ENCODE data around the gene UBA5.

UBA5 gene

DNA sequence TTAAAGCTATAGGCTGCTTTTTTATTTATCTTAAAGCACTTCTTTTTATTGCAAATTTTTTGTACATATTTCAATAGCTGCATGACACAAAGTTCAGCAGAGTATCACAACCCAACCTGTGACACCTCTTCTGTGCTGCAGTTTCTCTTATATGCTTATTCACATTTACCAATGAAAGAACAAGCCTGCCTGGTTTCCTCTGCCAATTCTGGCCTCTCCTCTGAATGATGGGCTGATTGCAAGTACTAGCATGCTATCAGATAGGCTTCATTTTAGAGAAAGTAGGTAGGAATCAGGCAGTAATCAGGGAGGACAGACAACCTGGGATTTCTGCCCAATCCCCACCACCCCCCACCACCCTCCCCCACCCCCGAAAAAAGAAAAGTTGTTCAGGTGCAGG, 36.5 kb upstream of the UBA5 start:
- Histone ChIP-seq H3K36me3 (no peaks in the 10 kb centered on the region), H3K9me3 (no peaks in the 10 kb centered on the region), H3K4me1 (no peaks in the 10 kb centered on the region), H3K4me3 (ENCODE audit: low read depth, low read length) (no peak overlapping the region), H3K27me3 (no peaks in the 10 kb centered on the region)
- TF ChIP-seq, protein P1, sequence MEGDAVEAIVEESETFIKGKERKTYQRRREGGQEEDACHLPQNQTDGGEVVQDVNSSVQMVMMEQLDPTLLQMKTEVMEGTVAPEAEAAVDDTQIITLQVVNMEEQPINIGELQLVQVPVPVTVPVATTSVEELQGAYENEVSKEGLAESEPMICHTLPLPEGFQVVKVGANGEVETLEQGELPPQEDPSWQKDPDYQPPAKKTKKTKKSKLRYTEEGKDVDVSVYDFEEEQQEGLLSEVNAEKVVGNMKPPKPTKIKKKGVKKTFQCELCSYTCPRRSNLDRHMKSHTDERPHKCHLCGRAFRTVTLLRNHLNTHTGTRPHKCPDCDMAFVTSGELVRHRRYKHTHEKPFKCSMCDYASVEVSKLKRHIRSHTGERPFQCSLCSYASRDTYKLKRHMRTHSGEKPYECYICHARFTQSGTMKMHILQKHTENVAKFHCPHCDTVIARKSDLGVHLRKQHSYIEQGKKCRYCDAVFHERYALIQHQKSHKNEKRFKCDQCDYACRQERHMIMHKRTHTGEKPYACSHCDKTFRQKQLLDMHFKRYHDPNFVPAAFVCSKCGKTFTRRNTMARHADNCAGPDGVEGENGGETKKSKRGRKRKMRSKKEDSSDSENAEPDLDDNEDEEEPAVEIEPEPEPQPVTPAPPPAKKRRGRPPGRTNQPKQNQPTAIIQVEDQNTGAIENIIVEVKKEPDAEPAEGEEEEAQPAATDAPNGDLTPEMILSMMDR (IDR thresholded peaks at IDR 0.05; ENCODE audit: low read depth, low read length): no peak
- DNase-seq: no peak

DNA sequence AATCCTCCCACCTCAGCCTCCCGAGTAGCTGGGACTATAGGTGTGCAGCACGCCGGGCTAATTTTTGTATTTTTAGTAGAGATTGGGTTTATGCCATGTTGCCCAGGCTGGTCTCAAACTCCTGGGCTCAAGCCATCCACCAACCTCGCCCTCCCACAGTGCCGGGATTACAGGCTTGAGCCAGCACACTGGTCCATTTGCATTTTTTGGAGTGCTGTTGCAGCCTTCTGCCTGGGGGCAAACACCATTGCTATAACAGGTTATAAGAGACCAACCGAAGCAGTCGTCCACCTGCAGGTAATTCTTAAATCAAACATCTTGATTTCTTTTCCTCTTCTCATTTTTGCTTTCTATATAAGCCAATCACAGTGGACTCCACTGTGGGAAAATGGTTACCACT, 35.3 kb upstream of the UBA5 start:
- no peaks in the 10 kb centered on the region for H3K9me3 ChIP-seq
- no peak for DNase-seq
- no peaks in the 10 kb centered on the region for H3K36me3 ChIP-seq
- H3K4me1 ChIP-seq: no peaks in the 10 kb centered on the region
- TF ChIP-seq, protein P1 (IDR thresholded peaks at IDR 0.05; ENCODE audit: low read depth, low read length): no peak
- no peak overlapping the region for H3K4me3 ChIP-seq (ENCODE audit: low read depth, low read length)
- H3K27me3 ChIP-seq: no peaks in the 10 kb centered on the region

DNA sequence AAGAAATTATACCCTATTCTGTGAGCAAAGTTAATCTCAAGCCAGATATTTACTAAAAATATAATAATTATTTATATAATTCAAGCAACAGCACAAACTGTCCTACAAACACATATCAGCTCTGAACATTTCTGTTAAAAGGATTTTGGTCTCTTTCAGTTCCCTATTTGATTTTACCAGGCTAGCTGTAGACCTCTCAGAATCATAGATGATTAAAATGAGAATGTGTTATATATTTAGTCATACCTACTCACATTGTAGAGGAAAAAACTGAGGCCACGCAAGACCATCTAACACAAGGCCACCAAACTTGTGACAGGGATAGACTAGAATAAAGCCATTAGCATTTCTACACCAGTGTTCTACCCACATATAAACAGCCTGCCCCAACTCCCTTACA, 34.5 kb upstream of the UBA5 start:
- Histone ChIP-seq H3K4me1 (no peaks in the 10 kb centered on the region), H3K9me3 (no peaks in the 10 kb centered on the region), H3K4me3 (ENCODE audit: low read depth, low read length) (no peak overlapping the region), H3K36me3 (no peaks in the 10 kb centered on the region), H3K27me3 (no peaks in the 10 kb centered on the region)
- no peak for DNase-seq
- TF ChIP-seq, protein P1 (IDR thresholded peaks at IDR 0.05; ENCODE audit: low read depth, low read length): no peak

DNA sequence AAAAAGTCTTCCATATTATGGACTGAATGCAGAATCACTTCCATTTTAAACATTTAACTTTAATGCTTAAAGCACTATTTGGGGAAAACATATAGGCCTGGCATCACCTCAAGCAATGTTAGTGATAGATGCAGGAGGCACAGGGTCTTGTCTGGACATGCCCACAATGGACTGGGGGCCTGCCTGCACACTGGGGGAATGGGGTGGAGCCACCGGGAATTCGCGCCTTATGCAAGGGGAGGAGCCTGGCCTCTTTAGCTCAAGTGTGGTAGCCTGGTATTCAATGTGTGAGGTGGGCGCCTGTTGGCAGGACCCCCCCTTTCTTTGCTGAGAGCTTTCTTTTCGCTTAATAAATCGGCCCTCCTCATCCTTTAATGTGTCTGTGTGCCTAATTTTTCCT, 33.2 kb upstream of the UBA5 start:
- H3K4me3 ChIP-seq (ENCODE audit: low read depth, low read length): no peak overlapping the region
- DNase-seq: no peak
- TF ChIP-seq, protein P1 (IDR thresholded peaks at IDR 0.05; ENCODE audit: low read depth, low read length): no peak
- H3K9me3 ChIP-seq: no peaks in the 10 kb centered on the region
- no peaks in the 10 kb centered on the region for H3K27me3 ChIP-seq
- H3K36me3 ChIP-seq: no peaks in the 10 kb centered on the region
- peaks cover 4% of the 10 kb centered on the region; the same call in 1 of the 2 replicates for H3K4me1 ChIP-seq

DNA sequence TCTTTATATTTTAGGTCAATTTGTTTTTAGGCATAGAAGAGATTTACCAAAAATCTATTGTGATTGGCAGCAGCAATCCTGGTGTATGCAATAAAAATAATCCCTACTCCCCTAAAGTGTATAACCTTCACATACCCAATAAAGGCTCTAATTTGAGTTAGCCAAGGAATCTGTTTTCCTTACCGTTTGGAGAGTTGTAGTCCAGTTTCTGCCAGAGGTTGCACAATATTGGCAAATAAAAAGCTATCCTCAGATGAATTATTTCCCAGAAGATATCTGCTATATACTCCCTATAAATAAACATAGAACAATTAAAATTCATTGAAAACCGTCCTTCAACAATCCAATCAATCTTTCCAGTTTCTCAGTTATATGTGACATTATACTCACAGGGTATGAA, 32.0 kb upstream of the UBA5 start:
- Histone ChIP-seq H3K4me1 (peaks cover 4% of the 10 kb centered on the region; the same call in 1 of the 2 replicates), H3K27me3 (no peaks in the 10 kb centered on the region), H3K9me3 (no peaks in the 10 kb centered on the region), H3K4me3 (ENCODE audit: low read depth, low read length) (no peak overlapping the region), H3K36me3 (no peaks in the 10 kb centered on the region)
- DNase-seq: no peak
- TF ChIP-seq, protein P1 (IDR thresholded peaks at IDR 0.05; ENCODE audit: low read depth, low read length): no peak

DNA sequence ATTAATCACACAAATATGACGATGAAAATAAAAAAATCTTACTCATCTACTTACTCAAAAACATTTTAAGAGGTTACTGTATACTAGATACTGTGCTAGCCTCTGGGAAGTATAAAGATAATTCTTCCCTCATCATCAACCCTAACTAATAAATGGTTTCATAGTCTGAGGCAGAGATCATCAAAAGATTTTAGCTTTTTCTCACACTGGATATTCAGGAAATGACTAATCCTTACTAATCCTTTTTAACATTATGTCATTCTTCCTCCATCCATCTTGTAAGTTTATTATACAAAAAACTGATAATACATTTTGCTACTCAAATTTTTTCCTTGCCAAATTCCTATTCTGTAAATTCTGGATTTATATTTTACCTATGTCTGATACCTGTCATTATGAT, 30.2 kb upstream of the UBA5 start:
- TF ChIP-seq, protein P1 (IDR thresholded peaks at IDR 0.05; ENCODE audit: low read depth, low read length): no peak
- H3K36me3 ChIP-seq: no peaks in the 10 kb centered on the region
- H3K4me3 ChIP-seq (ENCODE audit: low read depth, low read length): no peak overlapping the region
- no peaks in the 10 kb centered on the region for H3K27me3 ChIP-seq
- DNase-seq: no peak
- no peaks in the 10 kb centered on the region for H3K9me3 ChIP-seq
- H3K4me1 ChIP-seq: peaks cover 4% of the 10 kb centered on the region; the same call in 1 of the 2 replicates

Data from BE2C (cell line).